KMS-11 (cell line): ENCODE measurements around the gene ENPP6.

ENCODE experiments used
- H2AFZ ChIP-seq: fragments of 200-600 bp; sonication (generic); 2 replicates; pipeline ENCODE4 v1.6.1; 2016; ENCODE audit warnings: antibody characterized with exemption, mixed run types, low read depth
- H3K27ac ChIP-seq: fragments of 200-600 bp; sonication (generic); 2 replicates; pipeline ENCODE4 v1.6.1; 2016; ENCODE audit warnings: mild to moderate bottlenecking, mixed run types
- H3K27me3 ChIP-seq: fragments of 200-600 bp; sonication (generic); 2 replicates; pipeline ENCODE4 v1.6.1; 2017; ENCODE audit warnings: mild to moderate bottlenecking, low read depth, mixed run types, moderate library complexity; ENCODE audit not compliant: insufficient read depth
- H3K36me3 ChIP-seq: fragments of 200-600 bp; sonication (generic); 2 replicates; pipeline ENCODE4 v1.6.1; 2017; ENCODE audit warnings: mild to moderate bottlenecking, mixed run types; ENCODE audit not compliant: insufficient read depth
- H3K4me1 ChIP-seq: fragments of 200-600 bp; sonication (generic); 2 replicates; pipeline ENCODE4 v1.6.1; 2016; ENCODE audit warnings: mild to moderate bottlenecking, low read depth, mixed run types; ENCODE audit not compliant: poor library complexity, severe bottlenecking
- H3K4me2 ChIP-seq: fragments of 200-600 bp; sonication (generic); 2 replicates; pipeline ENCODE4 v1.7.0; 2016; ENCODE audit warnings: mild to moderate bottlenecking, mixed run types
- H3K4me3 ChIP-seq: fragments of 200-600 bp; sonication (generic); IDR thresholded peaks from 2 replicates; pipeline ENCODE4 v1.6.1; 2017; ENCODE audit warnings: low read depth, low read length, mixed read lengths; ENCODE audit not compliant: insufficient read depth
- H3K79me2 ChIP-seq: fragments of 200-600 bp; sonication (generic); 2 replicates; pipeline ENCODE4 v1.6.1; 2016; ENCODE audit warnings: low read depth, mixed run types; ENCODE audit not compliant: insufficient read depth
- H3K9ac ChIP-seq: fragments of 200-600 bp; sonication (generic); 2 replicates; pipeline ENCODE4 v1.6.1; 2016; ENCODE audit warnings: mild to moderate bottlenecking, mixed run types
- H4K20me1 ChIP-seq: fragments of 200-600 bp; sonication (generic); 2 replicates; pipeline ENCODE4 v1.6.1; 2016; ENCODE audit warnings: mild to moderate bottlenecking, mixed run types; ENCODE audit not compliant: insufficient read depth
- TF ChIP-seq, protein P1 (sequence below): fragments of 200-600 bp; sonication (generic); conservative IDR thresholded peaks from 2 replicates; pipeline ENCODE4 v1.6.1; 2017; ENCODE audit warnings: low read depth, mild to moderate bottlenecking, antibody characterized with exemption, low read length, moderate library complexity, mixed read lengths

ENPP6 gene

DNA sequence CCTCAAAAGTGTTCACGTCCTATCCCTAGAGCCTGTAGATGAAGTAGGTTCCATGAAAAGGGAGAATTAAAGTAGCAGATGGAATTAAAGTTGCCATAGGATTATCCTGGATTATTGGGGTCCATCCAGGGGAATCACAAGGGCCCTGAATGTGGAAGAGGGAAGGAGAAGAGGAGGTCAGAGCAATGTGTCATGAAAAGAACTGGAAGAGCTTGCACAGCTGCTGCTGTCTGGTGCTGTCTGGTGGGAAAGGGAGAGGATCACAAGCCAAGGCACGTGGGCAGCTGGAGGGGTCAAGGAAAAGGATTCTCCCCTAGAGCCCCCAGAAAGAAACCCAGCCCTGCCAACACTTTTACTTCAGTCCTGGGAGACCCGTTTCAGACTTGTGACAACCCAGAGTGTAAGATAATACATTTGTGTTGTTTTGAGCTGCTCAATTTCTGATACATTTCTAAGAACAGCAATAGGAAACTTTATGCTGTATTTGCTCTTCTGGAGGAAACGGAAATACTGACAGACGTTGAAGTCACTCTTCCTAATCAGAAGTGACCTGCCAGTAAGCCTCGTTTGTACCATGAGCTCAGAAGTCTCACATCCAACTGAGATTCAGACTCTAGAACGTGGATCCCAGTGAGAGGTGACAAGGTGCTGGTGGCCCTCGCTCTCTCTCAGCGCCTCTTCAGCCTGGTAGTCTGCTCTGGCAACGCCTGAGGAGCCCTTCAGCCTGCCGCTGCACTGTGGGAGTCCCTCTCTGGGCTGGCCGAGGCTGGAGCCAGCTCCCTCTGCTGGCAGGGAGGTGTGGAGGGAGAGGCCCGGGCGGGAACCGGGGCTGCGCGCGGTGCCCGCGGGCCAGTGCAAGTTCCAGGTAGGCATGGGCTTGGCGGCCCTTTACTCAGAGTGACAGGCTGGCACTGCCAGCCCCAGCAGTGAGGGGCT is 34.7 kb upstream of the ENPP6 start:
- no peak overlapping the region for H3K4me3 ChIP-seq
- no peak overlapping the region for H3K27ac ChIP-seq
- TF ChIP-seq, protein P1, sequence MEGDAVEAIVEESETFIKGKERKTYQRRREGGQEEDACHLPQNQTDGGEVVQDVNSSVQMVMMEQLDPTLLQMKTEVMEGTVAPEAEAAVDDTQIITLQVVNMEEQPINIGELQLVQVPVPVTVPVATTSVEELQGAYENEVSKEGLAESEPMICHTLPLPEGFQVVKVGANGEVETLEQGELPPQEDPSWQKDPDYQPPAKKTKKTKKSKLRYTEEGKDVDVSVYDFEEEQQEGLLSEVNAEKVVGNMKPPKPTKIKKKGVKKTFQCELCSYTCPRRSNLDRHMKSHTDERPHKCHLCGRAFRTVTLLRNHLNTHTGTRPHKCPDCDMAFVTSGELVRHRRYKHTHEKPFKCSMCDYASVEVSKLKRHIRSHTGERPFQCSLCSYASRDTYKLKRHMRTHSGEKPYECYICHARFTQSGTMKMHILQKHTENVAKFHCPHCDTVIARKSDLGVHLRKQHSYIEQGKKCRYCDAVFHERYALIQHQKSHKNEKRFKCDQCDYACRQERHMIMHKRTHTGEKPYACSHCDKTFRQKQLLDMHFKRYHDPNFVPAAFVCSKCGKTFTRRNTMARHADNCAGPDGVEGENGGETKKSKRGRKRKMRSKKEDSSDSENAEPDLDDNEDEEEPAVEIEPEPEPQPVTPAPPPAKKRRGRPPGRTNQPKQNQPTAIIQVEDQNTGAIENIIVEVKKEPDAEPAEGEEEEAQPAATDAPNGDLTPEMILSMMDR = 0 out of 2 replicates have a peak, but pooled peaks have one; percentile 15
- no peak overlapping the region for H3K9ac ChIP-seq
- no peaks in the 10 kb centered on the region for H3K79me2 ChIP-seq
- H3K4me1 ChIP-seq = no peaks in the 10 kb centered on the region
- H3K27me3 ChIP-seq = no peaks in the 10 kb centered on the region
- H2AFZ ChIP-seq = no peak overlapping the region
- no peaks in the 10 kb centered on the region for H3K36me3 ChIP-seq
- no peak overlapping the region for H3K4me2 ChIP-seq
- H4K20me1 ChIP-seq = no peaks in the 10 kb centered on the region

DNA sequence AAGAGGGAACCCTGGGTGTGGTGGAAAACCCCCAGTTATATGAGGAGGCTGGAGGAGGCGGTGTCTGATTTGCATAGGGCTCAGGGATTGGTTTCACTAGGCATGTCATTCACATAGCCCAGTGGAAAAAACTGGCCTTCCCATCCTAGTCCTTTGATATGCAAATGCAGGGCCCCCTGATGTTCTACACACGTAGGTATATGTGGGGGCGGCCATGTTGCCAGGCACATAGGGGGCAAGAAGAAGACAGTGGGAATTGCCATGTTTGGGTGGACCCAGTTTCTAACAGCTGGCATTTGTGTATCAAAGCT is 34.0 kb upstream of the ENPP6 start:
- Histone ChIP-seq H3K36me3 (no peaks in the 10 kb centered on the region), H3K4me3 (no peak overlapping the region), H3K4me1 (no peaks in the 10 kb centered on the region), H3K4me2 (no peak overlapping the region), H3K27me3 (no peaks in the 10 kb centered on the region), H3K9ac (no peak overlapping the region), H3K79me2 (no peaks in the 10 kb centered on the region), H4K20me1 (no peaks in the 10 kb centered on the region), H2AFZ (no peak overlapping the region), H3K27ac (no peak overlapping the region)
- TF ChIP-seq, protein P1 = no peak

DNA sequence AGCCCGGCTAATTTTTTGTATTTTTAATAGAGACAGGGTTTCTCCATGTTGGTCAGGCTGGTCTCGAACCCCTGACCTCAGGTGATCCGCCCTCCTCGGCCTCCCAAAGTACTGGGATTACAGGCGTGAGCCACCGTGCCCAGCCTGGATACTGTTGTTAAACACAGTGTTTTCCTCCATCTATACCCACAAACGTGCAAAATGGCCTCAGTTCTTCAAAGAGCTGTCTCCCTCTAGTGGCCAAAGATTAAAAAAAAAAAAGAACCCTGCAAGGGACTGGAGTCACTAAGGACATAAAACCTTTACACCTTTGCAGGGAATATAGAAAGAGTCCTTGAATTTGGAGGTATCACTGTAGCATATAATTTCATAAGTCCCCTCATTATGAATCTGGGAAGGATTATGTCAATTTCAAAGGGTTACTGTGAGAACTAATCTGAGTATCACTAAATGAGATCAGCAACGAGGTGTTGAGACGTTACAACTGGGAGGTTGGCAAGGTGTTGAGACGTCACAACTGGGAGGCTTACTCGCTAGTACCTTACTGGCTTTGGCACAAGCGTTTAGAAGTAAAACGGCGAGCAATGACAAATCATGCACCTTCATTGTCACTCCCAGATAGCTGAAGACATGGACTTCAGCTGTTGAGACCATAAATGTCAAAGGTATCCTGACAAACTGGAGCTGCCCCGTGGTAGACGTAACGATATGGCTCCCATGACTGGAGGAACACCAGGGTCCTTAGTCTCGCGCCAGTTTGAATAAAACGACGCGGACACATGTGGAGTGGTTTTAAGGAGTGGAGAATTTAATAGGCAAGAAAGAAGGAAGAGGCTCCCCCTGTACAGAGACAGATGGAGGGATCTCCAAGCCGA is 33.4 kb upstream of the ENPP6 start:
- Histone ChIP-seq H3K4me2 (no peak overlapping the region), H3K9ac (no peak overlapping the region), H2AFZ (peak overlapping the region; percentile 44; the same call in 1 of the 2 replicates)

DNA sequence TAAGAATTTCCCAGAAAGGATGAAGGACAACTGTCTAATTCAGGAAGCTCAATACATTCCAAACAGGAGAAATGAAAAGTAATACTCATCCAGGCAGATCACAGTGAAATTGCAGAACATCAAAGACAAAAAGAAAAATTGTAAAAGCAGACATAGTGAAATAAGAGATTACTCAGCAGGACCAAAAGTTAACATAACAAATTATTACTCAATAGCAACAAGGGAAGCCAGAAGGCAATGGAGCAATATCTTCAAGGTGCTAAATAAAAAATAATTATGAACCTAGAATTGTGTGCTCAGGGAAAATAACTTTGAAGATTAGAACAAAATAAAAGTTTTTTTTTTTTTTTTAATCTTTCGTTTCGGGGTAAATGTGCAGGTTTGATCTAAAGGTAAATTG is 30.5 kb upstream of the ENPP6 start:
- Histone ChIP-seq H3K27me3 (no peaks in the 10 kb centered on the region), H3K79me2 (no peaks in the 10 kb centered on the region)
- TF ChIP-seq, protein P1 = no peak

More for the DNA sequence above, 33.4 kb upstream of the ENPP6 start:
- H3K36me3 ChIP-seq = no peaks in the 10 kb centered on the region
- H3K79me2 ChIP-seq = no peaks in the 10 kb centered on the region
- no peak overlapping the region for H3K27ac ChIP-seq
- no peaks in the 10 kb centered on the region for H3K27me3 ChIP-seq
- TF ChIP-seq, protein P1 = peak; percentile 91
- no peaks in the 10 kb centered on the region for H3K4me1 ChIP-seq
- no peaks in the 10 kb centered on the region for H4K20me1 ChIP-seq
- no peak overlapping the region for H3K4me3 ChIP-seq

More for the DNA sequence above, 30.5 kb upstream of the ENPP6 start:
- no peaks in the 10 kb centered on the region for H3K4me1 ChIP-seq
- H3K9ac ChIP-seq = no peak overlapping the region
- no peak overlapping the region for H3K4me3 ChIP-seq
- H3K27ac ChIP-seq = no peak overlapping the region
- H4K20me1 ChIP-seq = no peaks in the 10 kb centered on the region
- H3K4me2 ChIP-seq = no peak overlapping the region
- no peak overlapping the region for H2AFZ ChIP-seq
- H3K36me3 ChIP-seq = no peaks in the 10 kb centered on the region
